ENCODE measurements around the gene HECTD1. TPM values are rescaled to one million over a fixed set of nuclear protein-coding genes. Genes with fewer than 3 reads are reported as not detected.

The HECTD1 gene
- total RNA-seq, 1 donor = 246 TPM

DNA sequence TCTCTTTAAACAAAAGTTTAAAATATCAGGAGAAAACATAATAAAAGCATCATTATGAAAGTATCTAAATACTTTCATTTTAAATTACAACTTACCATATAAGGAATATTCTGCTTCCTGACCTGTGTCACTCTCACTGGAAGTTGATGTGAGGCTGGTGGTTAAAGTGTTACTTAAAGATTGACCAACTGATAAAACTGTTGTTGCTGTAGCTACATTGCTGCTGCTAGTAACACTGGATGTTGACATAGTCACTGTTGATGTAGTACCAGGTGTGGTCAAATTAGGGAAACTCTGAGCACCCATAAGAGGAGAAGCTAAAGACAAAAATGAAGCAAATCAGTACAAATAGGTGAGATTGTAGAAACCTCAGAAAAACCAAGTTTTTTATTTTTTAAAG lies 79.9 kb downstream of the HECTD1 start:
- Histone ChIP-seq H3K79me2 (ENCODE audit: insufficient read depth, low read length) (peaks cover 5% of the 10 kb centered on the region), H2AFZ (ENCODE audit: low read length) (no peak overlapping the region), H4K20me1 (ENCODE audit: insufficient read depth, low read length) (no peaks in the 10 kb centered on the region), H3K4me1 (ENCODE audit: insufficient read depth, low read length) (no peaks in the 10 kb centered on the region), H3K36me3 (ENCODE audit: insufficient read depth, low read length) (peaks cover 54% of the 10 kb centered on the region), H3K27me3 (ENCODE audit: insufficient read depth, low read length) (no peaks in the 10 kb centered on the region), H3K4me3 (ENCODE audit: insufficient read depth, low read length) (no peak overlapping the region), H3K4me2 (ENCODE audit: insufficient read depth, low read length) (no peak overlapping the region), H3K27ac (ENCODE audit: low read depth, low read length) (no peak overlapping the region), H3K9me3 (ENCODE audit: low read depth, low read length) (no peaks in the 10 kb centered on the region)
- no peak for DNase-seq (ENCODE audit: insufficient read length, low spot score, missing footprints)
- TF ChIP-seq, protein P1, sequence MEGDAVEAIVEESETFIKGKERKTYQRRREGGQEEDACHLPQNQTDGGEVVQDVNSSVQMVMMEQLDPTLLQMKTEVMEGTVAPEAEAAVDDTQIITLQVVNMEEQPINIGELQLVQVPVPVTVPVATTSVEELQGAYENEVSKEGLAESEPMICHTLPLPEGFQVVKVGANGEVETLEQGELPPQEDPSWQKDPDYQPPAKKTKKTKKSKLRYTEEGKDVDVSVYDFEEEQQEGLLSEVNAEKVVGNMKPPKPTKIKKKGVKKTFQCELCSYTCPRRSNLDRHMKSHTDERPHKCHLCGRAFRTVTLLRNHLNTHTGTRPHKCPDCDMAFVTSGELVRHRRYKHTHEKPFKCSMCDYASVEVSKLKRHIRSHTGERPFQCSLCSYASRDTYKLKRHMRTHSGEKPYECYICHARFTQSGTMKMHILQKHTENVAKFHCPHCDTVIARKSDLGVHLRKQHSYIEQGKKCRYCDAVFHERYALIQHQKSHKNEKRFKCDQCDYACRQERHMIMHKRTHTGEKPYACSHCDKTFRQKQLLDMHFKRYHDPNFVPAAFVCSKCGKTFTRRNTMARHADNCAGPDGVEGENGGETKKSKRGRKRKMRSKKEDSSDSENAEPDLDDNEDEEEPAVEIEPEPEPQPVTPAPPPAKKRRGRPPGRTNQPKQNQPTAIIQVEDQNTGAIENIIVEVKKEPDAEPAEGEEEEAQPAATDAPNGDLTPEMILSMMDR (IDR thresholded peaks at IDR 0.05; ENCODE audit: extremely low read depth, low read depth, low read length) = no peak

DNA sequence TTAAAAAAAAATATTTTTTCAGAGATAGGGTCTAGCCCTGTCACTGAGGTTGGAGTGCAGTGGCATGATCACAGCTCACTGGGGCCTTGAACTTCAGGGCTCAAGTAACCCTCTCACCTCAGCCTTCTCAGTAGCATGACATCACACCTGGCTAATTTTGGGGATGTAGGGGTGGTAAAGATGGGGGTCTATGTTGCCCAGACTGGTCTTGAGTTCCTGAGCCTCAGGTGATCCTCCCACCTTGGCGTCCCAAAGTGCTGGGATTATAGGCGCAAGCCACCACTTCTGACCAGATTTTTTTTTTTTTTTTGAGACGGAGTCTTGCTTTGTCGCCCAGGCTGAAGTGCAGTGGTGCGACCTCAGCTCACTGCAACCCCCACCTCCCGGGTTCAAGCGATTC lies 80.9 kb downstream of the HECTD1 start:
- DNase-seq (ENCODE audit: insufficient read length, low spot score, missing footprints) = no peak
- Histone ChIP-seq H3K36me3 (ENCODE audit: insufficient read depth, low read length) (peaks cover 55% of the 10 kb centered on the region), H3K27ac (ENCODE audit: low read depth, low read length) (no peak overlapping the region), H3K4me2 (ENCODE audit: insufficient read depth, low read length) (no peak overlapping the region), H4K20me1 (ENCODE audit: insufficient read depth, low read length) (no peaks in the 10 kb centered on the region), H3K9me3 (ENCODE audit: low read depth, low read length) (no peaks in the 10 kb centered on the region), H2AFZ (ENCODE audit: low read length) (no peak overlapping the region), H3K4me1 (ENCODE audit: insufficient read depth, low read length) (no peaks in the 10 kb centered on the region), H3K27me3 (ENCODE audit: insufficient read depth, low read length) (no peaks in the 10 kb centered on the region), H3K79me2 (ENCODE audit: insufficient read depth, low read length) (peaks cover 5% of the 10 kb centered on the region), H3K4me3 (ENCODE audit: insufficient read depth, low read length) (no peak overlapping the region)
- TF ChIP-seq, protein P1 (IDR thresholded peaks at IDR 0.05; ENCODE audit: extremely low read depth, low read depth, low read length) = no peak

DNA sequence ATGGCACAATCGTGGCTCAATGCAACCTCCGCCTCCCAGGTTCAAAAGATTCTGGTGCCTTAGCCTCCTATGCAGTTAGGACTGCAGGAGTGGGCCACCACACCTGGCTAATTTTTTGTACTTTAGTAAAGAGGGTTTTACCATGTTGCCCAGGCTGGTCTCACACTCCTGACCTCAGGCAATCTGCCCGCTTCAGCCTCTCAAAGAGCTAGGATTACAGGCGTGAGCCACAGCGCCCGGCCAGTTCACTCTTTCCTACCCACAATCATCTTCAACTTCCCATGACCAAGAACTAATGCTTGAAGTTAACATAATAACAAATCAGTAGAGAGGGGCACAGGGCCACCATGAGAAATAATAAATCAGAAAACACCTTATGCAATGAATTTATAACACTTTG lies 82.4 kb downstream of the HECTD1 start:
- H3K79me2 ChIP-seq (ENCODE audit: insufficient read depth, low read length) = peaks cover 5% of the 10 kb centered on the region
- H3K4me3 ChIP-seq (ENCODE audit: insufficient read depth, low read length) = no peak overlapping the region
- TF ChIP-seq, protein P1 (IDR thresholded peaks at IDR 0.05; ENCODE audit: extremely low read depth, low read depth, low read length) = no peak
- H2AFZ ChIP-seq (ENCODE audit: low read length) = no peak overlapping the region
- H3K9me3 ChIP-seq (ENCODE audit: low read depth, low read length) = no peaks in the 10 kb centered on the region
- H3K4me1 ChIP-seq (ENCODE audit: insufficient read depth, low read length) = no peaks in the 10 kb centered on the region
- no peak for DNase-seq (ENCODE audit: insufficient read length, low spot score, missing footprints)
- H4K20me1 ChIP-seq (ENCODE audit: insufficient read depth, low read length) = no peaks in the 10 kb centered on the region
- H3K27ac ChIP-seq (ENCODE audit: low read depth, low read length) = no peak overlapping the region
- H3K27me3 ChIP-seq (ENCODE audit: insufficient read depth, low read length) = no peaks in the 10 kb centered on the region
- H3K4me2 ChIP-seq (ENCODE audit: insufficient read depth, low read length) = no peak overlapping the region
- H3K36me3 ChIP-seq (ENCODE audit: insufficient read depth, low read length) = peaks cover 69% of the 10 kb centered on the region

DNA sequence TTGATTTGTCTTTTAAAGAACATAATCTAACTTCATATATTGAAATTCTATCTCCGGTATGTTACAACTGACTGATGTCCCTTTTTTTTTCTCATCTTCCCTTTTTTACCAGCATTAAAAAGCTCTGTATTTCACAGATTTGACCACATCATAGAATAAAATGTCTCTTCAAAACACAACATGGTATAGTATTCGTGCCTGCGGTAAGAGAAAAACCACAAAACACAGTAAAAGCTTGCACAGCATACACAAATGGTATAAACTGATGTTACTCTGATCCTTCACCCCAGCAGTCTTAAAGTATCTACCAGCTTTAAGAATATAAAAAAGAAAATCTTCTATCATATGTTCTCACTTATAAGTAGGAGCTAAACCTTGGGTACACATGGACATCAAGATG lies 83.4 kb downstream of the HECTD1 start:
- TF ChIP-seq, protein P1 (IDR thresholded peaks at IDR 0.05; ENCODE audit: extremely low read depth, low read depth, low read length) = no peak
- H3K36me3 ChIP-seq (ENCODE audit: insufficient read depth, low read length) = peaks cover 71% of the 10 kb centered on the region

More for the DNA sequence above, 83.4 kb downstream of the HECTD1 start:
- Histone ChIP-seq H2AFZ (ENCODE audit: low read length) (no peak overlapping the region), H3K4me1 (ENCODE audit: insufficient read depth, low read length) (no peaks in the 10 kb centered on the region), H3K9me3 (ENCODE audit: low read depth, low read length) (no peaks in the 10 kb centered on the region), H3K79me2 (ENCODE audit: insufficient read depth, low read length) (peaks cover 5% of the 10 kb centered on the region), H4K20me1 (ENCODE audit: insufficient read depth, low read length) (no peaks in the 10 kb centered on the region), H3K4me2 (ENCODE audit: insufficient read depth, low read length) (no peak overlapping the region), H3K27ac (ENCODE audit: low read depth, low read length) (no peak overlapping the region), H3K4me3 (ENCODE audit: insufficient read depth, low read length) (no peak overlapping the region), H3K27me3 (ENCODE audit: insufficient read depth, low read length) (no peaks in the 10 kb centered on the region)
- DNase-seq (ENCODE audit: insufficient read length, low spot score, missing footprints) = no peak

Data from osteoblast (primary cell).